Measurements from ENCODE around the gene TSLP.

Gene TSLP

GRCh38 chr5:111071413-111071812, at the start of gene TSLP:
TSLP (plus strand) TSS chr5:111071713; CDS start chr5:111071891, 178 bp downstream.
- DNase-seq (ENCODE audit: low read depth in 2 of 3, low spot score in 2 of 3): no peak

- DNase-seq (ENCODE audit: low read depth in 2 of 3, low spot score in 2 of 3): no peak
These were observed 49.2 kb upstream of the TSLP start for GRCh38 chr5:111022301-111022700.

GRCh38 chr5:111028865-111029264, 42.6 kb upstream of the TSLP start:
- no peak for DNase-seq (ENCODE audit: low read depth in 2 of 3, low spot score in 2 of 3)

GRCh38 chr5:111043712-111044506, 27.6 kb upstream of the TSLP start:
- DNase-seq (ENCODE audit: low read depth in 2 of 3, low spot score in 2 of 3): no peak

- no peak for DNase-seq (ENCODE audit: low read depth in 2 of 3, low spot score in 2 of 3)
These were observed 13.4 kb upstream of the TSLP start for GRCh38 chr5:111058064-111058463.

DNA sequence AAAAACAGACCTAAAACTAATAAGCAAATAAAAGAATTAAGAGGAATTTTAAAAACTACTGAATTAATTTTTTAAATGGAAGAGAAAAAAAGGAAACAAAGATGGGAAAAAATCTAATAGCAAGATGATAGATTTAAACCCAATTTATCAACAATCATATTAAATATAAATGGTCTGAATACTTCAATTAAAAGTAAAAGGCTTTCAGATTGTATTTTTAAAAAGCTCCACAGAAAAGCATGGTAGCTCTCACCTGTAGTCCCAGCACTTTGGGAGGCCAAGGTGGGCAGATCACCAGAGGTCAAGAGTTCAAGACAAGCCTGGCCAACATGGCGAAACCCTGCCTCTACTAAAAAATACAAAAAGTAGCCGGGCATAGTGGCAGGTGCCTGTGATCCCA, 11.3 kb upstream of the TSLP start:
- DNase-seq (ENCODE audit: low read depth in 2 of 3, low spot score in 2 of 3): no peak

- DNase-seq (ENCODE audit: low read depth in 2 of 3, low spot score in 2 of 3): no peak
These were observed 9.9 kb upstream of the TSLP start for GRCh38 chr5:111061618-111062017.

DNA sequence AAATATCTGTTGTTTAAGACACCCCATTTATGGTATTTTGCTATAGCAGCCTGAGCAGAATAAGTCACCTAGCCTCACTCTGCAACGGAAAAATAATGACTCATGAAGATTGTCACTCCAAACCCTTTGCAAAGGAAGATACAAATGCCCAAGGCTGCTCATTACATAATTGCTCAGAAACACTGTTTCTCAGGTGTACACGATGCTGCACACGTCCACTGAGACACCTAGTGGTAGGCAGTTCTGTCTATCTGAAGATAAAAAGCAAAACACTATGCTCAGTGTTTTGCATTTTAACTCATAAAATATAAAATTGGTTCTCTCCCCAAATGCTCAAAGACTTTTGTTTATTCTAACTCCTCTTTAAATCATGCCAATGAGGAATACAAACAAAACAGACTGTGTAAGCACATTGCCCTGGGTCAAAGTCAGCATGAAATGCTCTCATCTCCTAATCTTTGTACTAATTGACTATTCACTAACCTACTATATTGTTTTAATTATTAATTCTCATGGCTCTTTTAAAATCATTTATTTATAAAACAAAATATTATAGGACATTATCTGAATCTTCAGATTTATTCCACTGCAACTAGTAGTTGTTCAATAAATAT, 7.7 kb upstream of the TSLP start:
- DNase-seq (ENCODE audit: low read depth in 2 of 3, low spot score in 2 of 3): no peak

DNA sequence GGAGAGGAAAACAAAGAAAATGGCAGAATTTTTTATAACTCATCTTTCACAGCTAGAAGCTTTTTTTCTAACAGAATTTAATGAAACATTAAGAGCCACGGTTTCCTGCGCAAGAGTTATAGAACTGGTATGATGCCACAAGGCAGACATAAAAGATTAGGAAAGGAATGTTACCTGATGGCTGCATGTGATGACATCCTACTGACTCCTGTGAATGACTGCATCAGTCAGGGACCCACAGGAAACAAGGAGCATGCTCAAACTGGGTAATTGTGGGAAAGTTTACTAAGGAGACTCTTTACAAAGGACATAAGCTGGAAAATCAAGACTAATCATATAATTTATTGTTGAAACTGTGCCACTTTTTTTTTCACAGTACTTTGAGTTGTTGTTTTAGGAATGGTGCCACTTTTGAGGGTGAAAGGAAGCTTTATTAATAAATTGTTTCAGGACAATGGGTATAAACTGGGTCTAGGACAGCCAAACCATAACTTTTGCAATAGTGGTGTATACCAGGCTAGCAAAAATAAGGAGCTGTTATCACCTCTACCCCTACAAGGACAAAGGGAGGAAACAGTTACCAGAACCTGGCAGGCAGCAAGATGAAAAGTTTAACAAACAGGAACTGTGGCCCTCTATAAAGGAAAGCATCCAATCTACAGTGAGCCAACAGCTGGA, 5.1 kb upstream of the TSLP start:
- no peak for DNase-seq (ENCODE audit: low read depth in 2 of 3, low spot score in 2 of 3)

DNA sequence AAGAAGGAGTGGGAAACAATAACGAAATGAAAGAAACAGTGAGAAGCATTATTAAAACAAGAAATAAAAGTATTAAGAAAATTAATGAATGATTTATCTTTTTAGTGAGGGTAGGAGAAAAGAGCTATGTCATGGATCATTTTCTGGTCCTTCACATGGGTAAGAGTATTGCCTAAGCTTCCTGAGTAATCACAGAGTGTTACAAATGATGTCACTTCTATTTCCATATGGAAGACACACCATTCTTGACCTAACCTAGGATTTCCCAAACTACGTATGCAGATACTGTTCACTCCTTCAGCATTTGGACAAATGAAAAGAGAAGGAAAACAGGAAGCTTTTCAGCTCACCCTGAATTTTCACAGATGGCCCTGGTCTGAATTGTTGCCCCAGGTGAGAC, 3.3 kb upstream of the TSLP start:
- DNase-seq (ENCODE audit: low read depth in 2 of 3, low spot score in 2 of 3): no peak

GRCh38 chr5:111069839-111070238, 1.7 kb upstream of the TSLP start:
- no peak for DNase-seq (ENCODE audit: low read depth in 2 of 3, low spot score in 2 of 3)

- DNase-seq (ENCODE audit: low read depth in 2 of 3, low spot score in 2 of 3): no peak
These were observed 1.0 kb upstream of the TSLP start for GRCh38 chr5:111070272-111071134.

DNA sequence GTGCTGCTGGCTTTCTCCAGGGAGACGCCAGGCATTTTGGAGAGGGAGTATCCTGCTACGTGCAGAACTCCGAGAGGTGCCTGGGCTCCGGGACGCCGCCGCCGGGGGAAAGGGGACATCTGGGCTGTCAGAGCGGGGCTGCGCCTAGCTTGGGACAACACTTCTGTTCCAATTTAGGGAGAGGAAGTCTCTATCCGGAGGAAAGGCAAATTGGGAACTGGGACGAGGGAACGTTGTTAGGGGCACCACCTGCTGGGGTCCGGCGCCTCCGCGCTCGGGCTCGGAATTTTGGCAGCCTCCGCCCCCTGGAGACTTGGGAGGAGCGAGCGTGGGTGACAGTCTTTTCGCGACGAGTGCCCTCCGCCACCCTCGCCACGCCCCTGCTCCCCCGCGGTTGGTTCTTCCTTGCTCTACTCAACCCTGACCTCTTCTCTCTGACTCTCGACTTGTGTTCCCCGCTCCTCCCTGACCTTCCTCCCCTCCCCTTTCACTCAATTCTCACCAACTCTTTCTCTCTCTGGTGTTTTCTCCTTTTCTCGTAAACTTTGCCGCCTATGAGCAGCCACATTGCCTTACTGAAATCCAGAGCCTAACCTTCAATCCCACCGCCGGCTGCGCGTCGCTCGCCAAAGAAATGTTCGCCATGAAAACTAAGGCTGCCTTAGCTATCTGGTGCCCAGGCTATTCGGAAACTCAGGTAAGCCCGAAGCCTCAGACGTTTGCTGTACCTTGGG, 1.6 kb downstream of the TSLP start:
- peak in 2 of 3 experiments; percentile 23 to 33 for DNase-seq (ENCODE audit: low read depth in 2 of 3, low spot score in 2 of 3)

DNA sequence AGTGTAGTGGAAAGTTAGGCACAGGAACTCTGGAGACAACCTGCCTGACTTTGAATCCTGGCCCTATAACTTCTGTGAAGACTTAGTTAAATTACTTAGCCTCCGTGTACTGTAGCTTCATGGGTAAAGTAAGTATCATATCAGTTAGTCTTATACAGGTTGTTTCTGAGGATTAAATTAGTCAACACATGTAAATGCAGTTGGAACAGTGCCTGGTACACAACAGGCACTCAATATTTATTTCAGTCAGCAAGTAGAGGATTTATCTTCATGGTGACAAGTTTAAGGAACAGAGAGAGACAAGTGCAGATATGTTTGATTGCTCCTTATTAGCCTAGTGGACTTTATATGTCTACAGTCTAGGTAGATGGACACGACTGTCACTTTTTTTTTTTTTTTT, 2.7 kb downstream of the TSLP start:
- no peak for DNase-seq (ENCODE audit: low read depth in 2 of 3, low spot score in 2 of 3)

DNA sequence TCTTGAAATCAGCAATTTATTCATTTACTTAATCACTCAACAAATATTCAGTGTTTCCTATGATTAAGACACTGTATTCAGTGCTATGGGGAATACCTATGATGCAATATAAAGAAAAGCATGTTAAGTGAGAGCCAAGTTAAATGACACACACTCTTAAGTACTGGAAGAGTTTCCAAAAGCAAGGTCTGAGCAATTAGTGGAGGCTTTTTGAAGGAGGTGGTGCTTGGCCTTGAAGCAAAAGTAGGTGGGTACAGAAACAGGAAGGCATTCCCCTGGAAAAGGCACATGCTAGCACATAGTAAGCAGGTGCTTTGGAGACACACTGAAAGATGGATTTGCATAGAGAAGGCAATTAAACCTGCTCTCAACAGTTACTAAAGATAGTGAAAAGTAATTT, 4.0 kb downstream of the TSLP start:
- DNase-seq (ENCODE audit: low read depth in 2 of 3, low spot score in 2 of 3): no peak

DNA sequence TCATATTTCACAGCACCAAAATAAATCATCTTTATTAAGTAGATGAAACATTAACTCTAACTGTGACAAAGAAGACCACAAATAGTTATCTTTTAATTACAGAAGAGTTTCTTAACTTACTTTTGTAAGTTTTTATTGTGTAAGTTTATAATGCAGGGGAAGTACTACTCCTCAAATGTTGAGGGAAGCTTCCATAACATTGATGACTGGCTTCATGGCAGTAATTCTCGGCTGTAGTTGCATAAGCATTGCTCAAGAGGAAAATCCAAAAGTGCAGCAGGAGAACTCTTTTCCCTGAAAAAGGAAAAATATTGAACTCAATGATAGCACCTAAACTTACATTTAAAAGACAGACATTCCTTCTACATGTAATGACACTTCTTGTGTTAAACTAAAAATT, 4.6 kb downstream of the TSLP start:
- no peak for DNase-seq (ENCODE audit: low read depth in 2 of 3, low spot score in 2 of 3)

DNA sequence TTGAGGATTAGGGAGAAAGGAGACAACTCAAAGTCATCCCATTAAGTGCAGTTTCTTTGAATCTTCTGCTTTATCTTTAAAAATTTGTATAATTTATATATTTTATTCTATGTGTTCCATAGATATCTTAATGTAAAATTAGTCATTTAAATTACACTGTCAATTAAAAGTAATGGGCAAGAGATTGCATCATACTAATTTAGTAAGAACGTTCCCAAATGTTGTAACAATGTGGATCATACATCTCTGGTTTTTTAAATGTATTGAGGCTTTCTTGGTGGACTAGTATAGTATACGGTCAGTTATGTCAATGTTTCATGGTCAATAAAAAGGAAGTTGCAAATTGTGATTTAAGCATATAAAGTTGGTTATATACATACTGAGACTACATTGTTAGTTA, 6.2 kb downstream of the TSLP start:
- no peak for DNase-seq (ENCODE audit: low read depth in 2 of 3, low spot score in 2 of 3)

DNA sequence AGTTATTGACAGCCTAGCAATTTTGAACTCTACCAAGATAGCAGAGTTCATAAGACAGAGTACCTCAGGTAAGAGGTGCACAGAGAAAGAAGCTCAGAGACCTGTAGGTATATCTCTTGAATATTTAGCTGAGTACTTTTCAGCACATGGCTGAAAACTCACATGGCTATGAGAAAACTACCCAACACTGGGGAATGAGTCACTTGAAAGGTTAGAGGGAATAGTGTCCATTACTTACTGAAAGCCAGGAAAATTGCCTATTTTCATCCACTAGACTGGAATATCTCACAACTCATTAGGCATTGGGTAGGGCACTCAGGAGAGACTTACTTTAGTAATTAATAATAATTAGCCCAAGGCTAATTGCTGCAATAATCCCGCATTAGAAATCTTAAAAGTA, 8.3 kb downstream of the TSLP start:
- no peak for DNase-seq (ENCODE audit: low read depth in 2 of 3, low spot score in 2 of 3)

DNA sequence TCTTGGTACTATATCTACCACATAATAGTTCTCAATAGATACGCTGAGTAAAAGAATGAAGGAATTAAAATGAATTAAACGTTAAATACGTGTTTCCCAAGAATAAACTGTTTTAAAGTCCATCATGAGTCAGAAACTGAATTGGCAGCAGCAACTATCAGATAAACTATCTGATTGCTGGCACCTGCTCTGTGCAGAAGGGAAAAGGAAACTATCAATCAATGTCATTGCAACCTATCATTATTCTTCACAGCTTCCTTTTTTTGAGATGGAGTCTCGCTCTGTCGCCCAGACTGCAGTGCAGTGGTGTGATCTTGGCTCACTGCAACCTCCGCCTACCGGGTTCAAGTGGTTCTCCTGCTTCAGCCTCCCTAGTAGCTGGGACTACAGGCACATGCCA, 11.8 kb downstream of the TSLP start:
- no peak for DNase-seq (ENCODE audit: low read depth in 2 of 3, low spot score in 2 of 3)

DNA sequence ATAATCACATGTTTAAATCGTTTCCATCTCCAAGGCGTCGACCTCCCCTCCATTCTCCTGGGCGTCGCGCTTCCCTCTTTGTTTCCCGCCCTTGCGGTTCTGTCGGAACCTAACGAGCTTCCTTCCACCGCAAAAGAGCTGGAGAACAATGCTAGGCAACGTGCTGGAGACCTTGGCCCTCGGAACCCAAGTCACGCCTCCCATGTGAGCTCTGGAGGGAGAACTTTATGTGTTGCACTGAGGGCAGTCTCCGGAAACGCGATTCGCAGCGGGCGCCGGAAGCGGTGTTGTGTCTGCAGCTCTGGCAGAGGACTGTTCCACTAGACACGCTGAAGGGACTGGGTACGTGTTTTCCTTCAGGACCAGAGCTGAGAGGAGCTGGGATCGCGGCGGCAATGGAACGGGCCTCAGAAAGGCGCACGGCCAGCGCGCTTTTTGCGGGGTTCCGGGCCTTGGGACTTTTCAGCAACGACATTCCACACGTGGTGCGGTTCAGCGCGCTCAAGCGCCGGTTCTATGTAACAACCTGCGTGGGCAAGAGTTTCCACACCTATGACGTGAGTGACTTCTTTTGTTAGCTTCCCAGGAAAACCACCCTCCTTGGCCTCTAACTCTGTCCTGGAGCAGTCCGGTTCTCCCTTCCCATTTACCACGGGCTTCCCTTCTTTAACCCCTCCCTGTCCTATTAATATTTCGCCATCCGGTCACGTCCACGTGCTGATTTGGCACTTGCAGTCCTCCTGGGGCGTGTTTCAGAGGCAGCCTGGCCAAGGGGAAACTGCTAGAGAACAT, 20.7 kb downstream of the TSLP start, which contains the start of gene WDR36:
Gene WDR36 (plus strand): TSS at position 287 of the 792 bp plus-strand sequence. CDS start 109 bp downstream, at position 396.
- peak; percentile 79 to 91 (median 81) for DNase-seq (ENCODE audit: low read depth in 2 of 3, low spot score in 2 of 3)
